ENCODE measurements around the gene WDFY3. TPM values are rescaled to one million over a fixed set of nuclear protein-coding genes. Genes with fewer than 3 reads are reported as not detected.

WDFY3 gene
- total RNA-seq, 1 donor from 2014 or later = 55.8 TPM

- Histone ChIP-seq H3K9ac (no peak overlapping the region), H2AFZ (replicated peaks) (no peak overlapping the region), H3K27me3 (no peaks in the 10 kb centered on the region), H4K20me1 (ENCODE audit: low read depth) (no peaks in the 10 kb centered on the region), H3K4me2 (no peak overlapping the region), H3F3A (ENCODE audit: low read depth) (no peaks in the 10 kb centered on the region), H3K36me3 (peaks cover 9% of the 10 kb centered on the region), H3K4me3 (no peak overlapping the region), H3K4me1 (no peaks in the 10 kb centered on the region), H3K27ac (no peak overlapping the region), H3K9me3 (ENCODE audit: low read depth) (no peaks in the 10 kb centered on the region), H3K79me2 (ENCODE audit: low read depth) (no peaks in the 10 kb centered on the region)
- Mint-ChIP-seq H3K36me3 (peaks cover 41% of the 10 kb centered on the region), H3K27ac (no peak overlapping the region), H3K4me1 (no peaks in the 10 kb centered on the region), H3K4me3 (no peak overlapping the region), H3K27me3 (ENCODE audit: insufficient read depth, low read depth) (no peaks in the 10 kb centered on the region), H3K9me3 (no peaks in the 10 kb centered on the region)
- no peak for TF ChIP-seq CTCF (IDR thresholded peaks at IDR 0.05)
- no peak for TF ChIP-seq EZH2 (IDR thresholded peaks at IDR 0.05)
- no peak for TF ChIP-seq EZH2phosphoT487 (IDR thresholded peaks at IDR 0.05)
- no peak for DNase-seq (ENCODE audit: low spot score)
Measured at GRCh38 chr4:84722720-84723119, 243.8 kb downstream of the WDFY3 start.

GRCh38 chr4:84719115-84719514 lies 247.4 kb downstream of the WDFY3 start:
- Histone ChIP-seq H3K9me3 (ENCODE audit: low read depth) (no peaks in the 10 kb centered on the region), H3K4me2 (no peak overlapping the region), H3K79me2 (ENCODE audit: low read depth) (no peaks in the 10 kb centered on the region), H3K27ac (no peak overlapping the region), H3K4me1 (no peaks in the 10 kb centered on the region), H3K9ac (no peak overlapping the region), H3K4me3 (no peak overlapping the region), H2AFZ (replicated peaks) (no peak overlapping the region), H3F3A (ENCODE audit: low read depth) (no peaks in the 10 kb centered on the region), H3K36me3 (peaks cover 7% of the 10 kb centered on the region), H4K20me1 (ENCODE audit: low read depth) (no peaks in the 10 kb centered on the region), H3K27me3 (no peaks in the 10 kb centered on the region)
- H3K4me3 Mint-ChIP-seq = no peak overlapping the region
- H3K4me1 Mint-ChIP-seq = no peaks in the 10 kb centered on the region
- H3K27ac Mint-ChIP-seq = no peak overlapping the region
- no peaks in the 10 kb centered on the region for H3K27me3 Mint-ChIP-seq (ENCODE audit: insufficient read depth, low read depth)
- no peak for TF ChIP-seq CTCF (IDR thresholded peaks at IDR 0.05)
- TF ChIP-seq EZH2 (IDR thresholded peaks at IDR 0.05) = no peak
- no peak for TF ChIP-seq EZH2phosphoT487 (IDR thresholded peaks at IDR 0.05)
- H3K36me3 Mint-ChIP-seq = peaks cover 46% of the 10 kb centered on the region
- H3K9me3 Mint-ChIP-seq = no peaks in the 10 kb centered on the region
- DNase-seq (ENCODE audit: low spot score) = no peak

- H3K27me3 Mint-ChIP-seq (ENCODE audit: insufficient read depth, low read depth) = no peaks in the 10 kb centered on the region
- Histone ChIP-seq H3F3A (ENCODE audit: low read depth) (no peaks in the 10 kb centered on the region), H3K4me2 (no peak overlapping the region), H3K27me3 (no peaks in the 10 kb centered on the region), H3K79me2 (ENCODE audit: low read depth) (no peaks in the 10 kb centered on the region), H3K27ac (no peak overlapping the region), H3K9ac (no peak overlapping the region), H2AFZ (replicated peaks) (no peak overlapping the region), H3K9me3 (ENCODE audit: low read depth) (no peaks in the 10 kb centered on the region), H3K4me1 (no peaks in the 10 kb centered on the region), H4K20me1 (ENCODE audit: low read depth) (no peaks in the 10 kb centered on the region), H3K4me3 (no peak overlapping the region), H3K36me3 (peaks cover 7% of the 10 kb centered on the region)
- H3K36me3 Mint-ChIP-seq = peaks cover 46% of the 10 kb centered on the region
- TF ChIP-seq CTCF (IDR thresholded peaks at IDR 0.05) (no peak), EZH2phosphoT487 (IDR thresholded peaks at IDR 0.05) (no peak), EZH2 (IDR thresholded peaks at IDR 0.05) (no peak)
- no peaks in the 10 kb centered on the region for H3K9me3 Mint-ChIP-seq
- no peak for DNase-seq (ENCODE audit: low spot score)
- H3K4me3 Mint-ChIP-seq = no peak overlapping the region
- H3K27ac Mint-ChIP-seq = no peak overlapping the region
- no peaks in the 10 kb centered on the region for H3K4me1 Mint-ChIP-seq
Measured at GRCh38 chr4:84718699-84719098, 247.8 kb downstream of the WDFY3 start.
